Measurements from ENCODE around the gene HSF4.

DNA sequence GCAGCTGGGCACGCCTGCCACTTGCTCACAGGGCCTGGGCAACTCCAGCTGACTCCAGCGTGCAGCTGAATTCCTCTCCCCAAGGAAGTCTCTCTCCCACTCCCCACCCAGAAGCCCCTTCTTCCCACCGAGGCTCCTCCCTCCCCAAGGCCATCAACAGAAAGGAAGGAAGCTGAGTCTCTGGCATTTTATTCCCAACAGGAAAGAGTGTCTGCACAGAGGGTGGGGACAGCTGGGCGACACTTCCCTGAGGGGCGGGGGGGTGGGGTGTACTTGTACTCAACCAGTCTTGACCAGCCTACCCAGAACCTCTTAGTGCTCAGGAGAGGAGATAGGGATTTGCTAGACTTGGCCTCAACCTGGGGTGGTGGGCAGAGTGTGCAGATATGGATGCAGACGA, 25.5 kb downstream of the HSF4 start, which contains the start of gene EXOC3L1:
- TF ChIP-seq, protein P1, sequence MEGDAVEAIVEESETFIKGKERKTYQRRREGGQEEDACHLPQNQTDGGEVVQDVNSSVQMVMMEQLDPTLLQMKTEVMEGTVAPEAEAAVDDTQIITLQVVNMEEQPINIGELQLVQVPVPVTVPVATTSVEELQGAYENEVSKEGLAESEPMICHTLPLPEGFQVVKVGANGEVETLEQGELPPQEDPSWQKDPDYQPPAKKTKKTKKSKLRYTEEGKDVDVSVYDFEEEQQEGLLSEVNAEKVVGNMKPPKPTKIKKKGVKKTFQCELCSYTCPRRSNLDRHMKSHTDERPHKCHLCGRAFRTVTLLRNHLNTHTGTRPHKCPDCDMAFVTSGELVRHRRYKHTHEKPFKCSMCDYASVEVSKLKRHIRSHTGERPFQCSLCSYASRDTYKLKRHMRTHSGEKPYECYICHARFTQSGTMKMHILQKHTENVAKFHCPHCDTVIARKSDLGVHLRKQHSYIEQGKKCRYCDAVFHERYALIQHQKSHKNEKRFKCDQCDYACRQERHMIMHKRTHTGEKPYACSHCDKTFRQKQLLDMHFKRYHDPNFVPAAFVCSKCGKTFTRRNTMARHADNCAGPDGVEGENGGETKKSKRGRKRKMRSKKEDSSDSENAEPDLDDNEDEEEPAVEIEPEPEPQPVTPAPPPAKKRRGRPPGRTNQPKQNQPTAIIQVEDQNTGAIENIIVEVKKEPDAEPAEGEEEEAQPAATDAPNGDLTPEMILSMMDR (conservative IDR thresholded peaks at IDR 0.05; ENCODE audit: low read length) = no peak
- no peak for TF ChIP-seq EZH2phosphoT487 (IDR thresholded peaks at IDR 0.05; ENCODE audit: borderline replicate concordance, low read depth, low read length)
